Activated CD8-positive, alpha-beta T cell treated with anti-CD3 and anti-CD28 coated beads for 36 hours (primary cell): ENCODE measurements around the gene KCNMB4. TPM values are rescaled to one million over a fixed set of nuclear protein-coding genes. Genes with fewer than 3 reads are reported as not detected.

Experiments used
- ATAC-seq: fragments of 200-7000 bp; cut with Tn5 transposase; one replicate; pipeline ENCODE4 v1.10.0; 2021; ENCODE audit warnings: mild to moderate bottlenecking, moderate library complexity
- CTCF ChIA-PET: fragments of 350-600 bp; sonication (Branson Sonifier 250); formaldehyde crosslinking; loops from one replicate; lab custom pipeline; 2021; ENCODE audit warnings: antibody characterized with exemption; lab: Charles Lee
- POLR2A ChIA-PET: fragments of 350-600 bp; sonication (Branson Sonifier 250); formaldehyde crosslinking; loops from one replicate; lab custom pipeline; 2021; ENCODE audit warnings: antibody characterized with exemption; lab: Charles Lee
- DNase-seq: peaks from one replicate; pipeline ENCODE4 v3.0.0-alpha.2; 2020
- H3K27ac Mint-ChIP-seq: one replicate; pipeline ENCODE4 v1.8.0; 2021; ENCODE audit warnings: mild to moderate bottlenecking, mixed read lengths
- H3K27me3 Mint-ChIP-seq: one replicate; pipeline ENCODE4 v1.8.0; 2021; ENCODE audit warnings: mixed read lengths
- H3K36me3 Mint-ChIP-seq: one replicate; pipeline ENCODE4 v1.8.0; 2021; ENCODE audit warnings: low read depth, mixed read lengths
- H3K4me1 Mint-ChIP-seq: one replicate; pipeline ENCODE4 v1.8.0; 2021; ENCODE audit warnings: low read depth, mixed read lengths
- H3K4me3 Mint-ChIP-seq: one replicate; pipeline ENCODE4 v1.8.0; 2021; ENCODE audit warnings: mild to moderate bottlenecking, moderate library complexity, mixed read lengths
- H3K9me3 Mint-ChIP-seq: one replicate; pipeline ENCODE4 v1.8.0; 2021; ENCODE audit warnings: mixed read lengths
- intact Hi-C: fragments of 100-400 bp; cut with micrococcal nuclease; formaldehyde crosslinking; loops from one replicate; pipeline ENCODE4 v1.10.0; 2022
- total RNA-seq, 2 experiments: library from RNA; stranded (reverse); gene quantifications; one replicate each; pipeline ENCODE4 v1.2.3, GENCODE V29; 2021
- TF ChIP-seq, protein P1 (sequence below): fragments of 200-600 bp; IDR thresholded peaks from one replicate; pipeline ENCODE4 v1.8.0; 2022; ENCODE audit warnings: antibody characterized with exemption, mild to moderate bottlenecking

The KCNMB4 gene
- total RNA-seq, 2 experiments from 2014 or later = 1.0 to 1.3 TPM

DNA sequence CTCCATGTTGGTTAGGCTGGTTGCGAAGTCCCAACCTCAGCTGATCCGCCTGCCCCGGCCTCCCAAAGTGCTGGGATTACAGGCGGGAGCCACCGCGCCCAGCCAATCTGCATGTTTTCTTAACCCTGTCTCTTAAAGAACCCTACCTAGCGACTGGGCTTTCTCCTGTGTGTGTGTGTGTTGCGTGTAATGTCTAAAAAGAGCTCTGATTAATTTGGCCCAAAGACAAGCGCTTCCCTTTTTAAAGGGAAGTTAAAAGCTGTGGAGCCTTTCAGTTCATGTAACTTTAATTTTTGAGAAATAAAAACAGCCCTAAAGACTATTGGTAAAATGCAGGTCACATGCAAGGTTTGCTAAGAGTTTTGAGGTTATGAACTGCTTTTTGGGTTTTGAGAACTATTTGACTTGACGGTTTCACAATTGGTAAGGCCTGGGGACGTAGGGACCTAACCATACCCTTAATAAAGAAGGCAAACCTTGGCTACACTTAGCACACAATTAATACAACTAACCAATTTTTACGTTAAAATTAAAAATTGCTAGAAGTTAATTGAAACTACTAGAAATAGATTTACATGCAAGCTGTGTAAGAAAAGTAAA lies 103.2 kb downstream of the KCNMB4 start:
- no peaks in the 10 kb centered on the region for H3K4me1 Mint-ChIP-seq
- ChIA-PET CTCF (no interaction called here), POLR2A (no interaction called here)
- TF ChIP-seq, protein P1, sequence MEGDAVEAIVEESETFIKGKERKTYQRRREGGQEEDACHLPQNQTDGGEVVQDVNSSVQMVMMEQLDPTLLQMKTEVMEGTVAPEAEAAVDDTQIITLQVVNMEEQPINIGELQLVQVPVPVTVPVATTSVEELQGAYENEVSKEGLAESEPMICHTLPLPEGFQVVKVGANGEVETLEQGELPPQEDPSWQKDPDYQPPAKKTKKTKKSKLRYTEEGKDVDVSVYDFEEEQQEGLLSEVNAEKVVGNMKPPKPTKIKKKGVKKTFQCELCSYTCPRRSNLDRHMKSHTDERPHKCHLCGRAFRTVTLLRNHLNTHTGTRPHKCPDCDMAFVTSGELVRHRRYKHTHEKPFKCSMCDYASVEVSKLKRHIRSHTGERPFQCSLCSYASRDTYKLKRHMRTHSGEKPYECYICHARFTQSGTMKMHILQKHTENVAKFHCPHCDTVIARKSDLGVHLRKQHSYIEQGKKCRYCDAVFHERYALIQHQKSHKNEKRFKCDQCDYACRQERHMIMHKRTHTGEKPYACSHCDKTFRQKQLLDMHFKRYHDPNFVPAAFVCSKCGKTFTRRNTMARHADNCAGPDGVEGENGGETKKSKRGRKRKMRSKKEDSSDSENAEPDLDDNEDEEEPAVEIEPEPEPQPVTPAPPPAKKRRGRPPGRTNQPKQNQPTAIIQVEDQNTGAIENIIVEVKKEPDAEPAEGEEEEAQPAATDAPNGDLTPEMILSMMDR = no peak
- H3K27me3 Mint-ChIP-seq = peaks cover 5% of the 10 kb centered on the region
- no peaks in the 10 kb centered on the region for H3K36me3 Mint-ChIP-seq
- H3K27ac Mint-ChIP-seq = no peak overlapping the region
- DNase-seq = no peak
- ATAC-seq = no peak
- peaks cover 4% of the 10 kb centered on the region for H3K9me3 Mint-ChIP-seq
- H3K4me3 Mint-ChIP-seq = no peak overlapping the region
- intact Hi-C loops = no loop called here

DNA sequence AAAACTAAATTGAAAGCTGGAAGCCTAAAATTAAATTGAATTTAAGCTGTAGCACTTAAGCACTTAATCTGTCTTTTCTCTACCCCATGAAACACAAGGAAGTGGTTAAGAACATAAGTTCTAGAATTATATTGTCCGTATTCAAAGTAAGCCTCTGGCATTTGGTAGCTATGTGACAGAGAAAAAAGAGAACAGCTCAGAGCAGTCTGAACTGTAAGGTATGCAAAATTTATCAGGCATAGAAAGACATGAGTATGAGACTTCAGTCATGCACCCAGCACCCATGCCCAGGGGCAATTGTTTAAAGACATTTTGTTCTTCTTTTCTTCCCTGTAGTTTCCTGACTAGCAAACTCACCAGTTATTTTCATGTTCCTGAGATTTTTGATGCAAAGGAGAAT lies 116.7 kb downstream of the KCNMB4 start:
- ChIA-PET POLR2A (no interaction called here), CTCF (no interaction called here)
- H3K27me3 Mint-ChIP-seq = peaks cover 9% of the 10 kb centered on the region
- ATAC-seq = no peak
- intact Hi-C loops = no loop called here
- DNase-seq = no peak
- H3K4me1 Mint-ChIP-seq = no peaks in the 10 kb centered on the region
- H3K27ac Mint-ChIP-seq = no peak overlapping the region
- TF ChIP-seq, protein P1 = no peak
- no peaks in the 10 kb centered on the region for H3K9me3 Mint-ChIP-seq
- no peak overlapping the region for H3K4me3 Mint-ChIP-seq
- H3K36me3 Mint-ChIP-seq = no peaks in the 10 kb centered on the region

Other genes with a start within 250 kb of the KCNMB4 start
- gene CNOT2, start 122.9 kb upstream of the KCNMB4 start, total RNA-seq = 10 to 100 TPM; 67.9 to 69.0 TPM